OCI-LY7 (cell line): ENCODE results near the gene ABCA3. TPM values are rescaled to one million over a fixed set of nuclear protein-coding genes. Genes with fewer than 3 reads are reported as not detected.

Experiments
- BruUV-seq: library from RNA; stranded (reverse); fragments of 400-500 nt; replicated peaks from 2 replicates; lab custom pipeline; 2021; lab: Mats Ljungman, UMichigan
- CTCF ChIA-PET: fragments of 300-600 bp; sonication (Branson Sonifier 250); formaldehyde crosslinking; loops from one replicate; lab custom pipeline; 2022; ENCODE audit warnings: antibody characterized with exemption; ENCODE audit not compliant: unreplicated experiment; lab: Charles Lee
- POLR2A ChIA-PET: fragments of 300-600 bp; sonication (Branson Sonifier 250); formaldehyde crosslinking; loops from one replicate; lab custom pipeline; 2022; ENCODE audit warnings: antibody characterized with exemption; lab: Charles Lee
- DNase-seq: peaks from one replicate; pipeline ENCODE4 v3.0.0-alpha.2; 2015; ENCODE audit warnings: low spot score
- H2AFZ ChIP-seq: fragments of 200-600 bp; sonication (generic), shearing (Covaris generic); 2 replicates; pipeline ENCODE4 v1.6.1; 2014; ENCODE audit warnings: mild to moderate bottlenecking, antibody characterized with exemption, low read length, moderate library complexity
- H3K27ac ChIP-seq: fragments of 200-600 bp; sonication (generic); 2 replicates; pipeline ENCODE4 v1.5.1; 2014; ENCODE audit warnings: mixed run types, low read depth, mild to moderate bottlenecking, moderate library complexity, low read length, inconsistent platforms; ENCODE audit not compliant: poor library complexity, severe bottlenecking
- H3K36me3 ChIP-seq: fragments of 200-600 bp; sonication (generic); 2 replicates; pipeline ENCODE4 v1.6.1; 2014; ENCODE audit warnings: mild to moderate bottlenecking, antibody characterized with exemption, low read length, moderate library complexity, mixed read lengths; ENCODE audit not compliant: insufficient read depth
- H3K4me1 ChIP-seq: fragments of 200-600 bp; sonication (generic); 2 replicates; pipeline ENCODE4 v1.5.1; 2014; ENCODE audit warnings: mild to moderate bottlenecking, low read length; ENCODE audit not compliant: insufficient read depth, poor library complexity, severe bottlenecking
- H3K4me2 ChIP-seq: fragments of 200-600 bp; sonication (generic); 2 replicates; pipeline ENCODE4 v1.6.1; 2014; ENCODE audit warnings: mild to moderate bottlenecking, low read length
- H3K4me3 ChIP-seq: fragments of 200-600 bp; sonication (generic); 2 replicates; pipeline ENCODE4 v1.5.1; 2014; ENCODE audit warnings: mild to moderate bottlenecking, low read depth, low read length; ENCODE audit not compliant: poor library complexity, severe bottlenecking
- H3K79me2 ChIP-seq: fragments of 200-600 bp; sonication (generic); 2 replicates; pipeline ENCODE4 v1.6.1; 2016; ENCODE audit warnings: low read depth, mild to moderate bottlenecking, low read length, moderate library complexity, mixed read lengths; ENCODE audit not compliant: insufficient read depth
- H3K9me2 ChIP-seq: fragments of 200-600 bp; sonication (generic); 2 replicates; pipeline ENCODE4 v1.6.1; 2016; ENCODE audit warnings: mild to moderate bottlenecking, low read length, mixed read lengths; ENCODE audit not compliant: insufficient read depth
- H3K9me3 ChIP-seq: fragments of 200-600 bp; sonication (generic); 2 replicates; pipeline ENCODE4 v1.6.1; 2014; ENCODE audit warnings: mild to moderate bottlenecking, mixed run types, low read length, mixed read lengths
- H4K20me1 ChIP-seq: fragments of 200-600 bp; sonication (generic); 2 replicates; pipeline ENCODE4 v1.6.1; 2014; ENCODE audit warnings: mild to moderate bottlenecking, antibody characterized with exemption, low read length, moderate library complexity, mixed read lengths; ENCODE audit not compliant: insufficient read depth
- EZH2phosphoT487 ChIP-seq: fragments of 200-600 bp; sonication (generic); IDR thresholded peaks from 2 replicates; pipeline ENCODE4 v1.6.1; 2018; ENCODE audit warnings: low read depth, borderline replicate concordance, mild to moderate bottlenecking, mixed run types, antibody characterized with exemption, low read length, moderate library complexity, mixed read lengths
- intact Hi-C: fragments of 100-400 bp; cut with micrococcal nuclease; formaldehyde crosslinking; loops from one replicate; pipeline ENCODE4 v1.10.0; 2022; ENCODE audit not compliant: unreplicated experiment
- total RNA-seq, 2 experiments: library from RNA; depleted of rRNA in 1 of 2; stranded (reverse); fragments of >200 nt in 1 of 2; shearing (Covaris generic) in 1 of 2; gene quantifications; 2 replicates each; pipeline ENCODE4 v1.2.3, GENCODE V29; 2014 to 2022
- TF ChIP-seq, protein P1 (sequence below): fragments of 200-600 bp; sonication (generic); conservative IDR thresholded peaks from 2 replicates; pipeline ENCODE4 v1.5.1; 2014; ENCODE audit warnings: mild to moderate bottlenecking, antibody characterized with exemption, low read length, moderate library complexity, mixed read lengths

Gene ABCA3
- total RNA-seq, 2 experiments from 2014 or later = 0.23 TPM; not detected in 1

DNA sequence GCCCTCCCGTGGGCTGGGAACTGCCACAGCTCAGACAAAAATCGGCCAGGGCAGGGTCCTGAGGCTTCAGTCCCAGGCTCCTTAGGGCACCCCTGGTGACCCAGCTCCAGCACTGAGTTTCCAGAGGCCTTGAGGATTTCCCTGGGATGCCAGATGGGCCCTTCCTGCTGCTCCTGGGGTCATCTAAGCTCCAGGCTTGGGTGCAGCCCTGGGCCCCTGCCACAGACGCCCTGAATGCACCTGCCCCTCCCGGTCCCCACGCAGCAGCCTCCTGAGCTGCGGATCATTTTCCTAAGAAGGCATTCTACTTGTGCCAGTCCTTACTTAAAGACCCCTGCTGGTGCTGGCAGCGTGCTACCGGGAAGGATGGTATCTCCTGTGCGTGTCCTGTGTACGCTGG, 66.6 kb downstream of the ABCA3 start:
- DNase-seq = no peak
- Histone ChIP-seq H3K9me2 (no peaks in the 10 kb centered on the region), H3K36me3 (no peaks in the 10 kb centered on the region), H3K27ac (no peak overlapping the region), H4K20me1 (no peaks in the 10 kb centered on the region), H2AFZ (no peak overlapping the region), H3K4me2 (no peak overlapping the region), H3K4me3 (no peak overlapping the region), H3K9me3 (no peaks in the 10 kb centered on the region), H3K79me2 (peaks cover 5% of the 10 kb centered on the region; the same call in 1 of the 2 replicates), H3K4me1 (peaks cover 12% of the 10 kb centered on the region)
- CTCF ChIA-PET = no interaction called here
- BruUV-seq = no TSS peak
- intact Hi-C loops = no loop called here
- TF ChIP-seq, protein P1, sequence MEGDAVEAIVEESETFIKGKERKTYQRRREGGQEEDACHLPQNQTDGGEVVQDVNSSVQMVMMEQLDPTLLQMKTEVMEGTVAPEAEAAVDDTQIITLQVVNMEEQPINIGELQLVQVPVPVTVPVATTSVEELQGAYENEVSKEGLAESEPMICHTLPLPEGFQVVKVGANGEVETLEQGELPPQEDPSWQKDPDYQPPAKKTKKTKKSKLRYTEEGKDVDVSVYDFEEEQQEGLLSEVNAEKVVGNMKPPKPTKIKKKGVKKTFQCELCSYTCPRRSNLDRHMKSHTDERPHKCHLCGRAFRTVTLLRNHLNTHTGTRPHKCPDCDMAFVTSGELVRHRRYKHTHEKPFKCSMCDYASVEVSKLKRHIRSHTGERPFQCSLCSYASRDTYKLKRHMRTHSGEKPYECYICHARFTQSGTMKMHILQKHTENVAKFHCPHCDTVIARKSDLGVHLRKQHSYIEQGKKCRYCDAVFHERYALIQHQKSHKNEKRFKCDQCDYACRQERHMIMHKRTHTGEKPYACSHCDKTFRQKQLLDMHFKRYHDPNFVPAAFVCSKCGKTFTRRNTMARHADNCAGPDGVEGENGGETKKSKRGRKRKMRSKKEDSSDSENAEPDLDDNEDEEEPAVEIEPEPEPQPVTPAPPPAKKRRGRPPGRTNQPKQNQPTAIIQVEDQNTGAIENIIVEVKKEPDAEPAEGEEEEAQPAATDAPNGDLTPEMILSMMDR = no peak
- no peak for TF ChIP-seq EZH2phosphoT487
- POLR2A ChIA-PET = no interaction called here

DNA sequence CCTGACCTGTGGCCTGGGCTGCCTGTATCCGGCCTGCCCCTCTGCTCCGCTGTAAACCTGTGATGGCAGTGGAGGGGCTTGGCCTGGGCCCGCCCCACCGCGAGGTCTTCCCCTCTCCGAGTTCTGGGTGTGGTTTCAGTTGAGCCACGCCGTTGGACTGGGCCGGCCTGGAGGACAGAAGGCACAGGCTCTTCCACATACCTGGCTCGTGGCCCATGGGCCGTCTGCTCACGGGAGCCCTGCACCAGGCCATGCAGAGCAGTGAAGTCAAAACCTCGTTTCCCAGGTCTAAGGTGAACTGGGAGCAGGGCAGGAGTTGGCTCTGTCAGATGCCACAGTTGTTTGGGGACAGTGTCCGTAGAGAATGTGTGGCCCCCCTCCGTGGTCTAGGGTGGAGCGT, 67.0 kb downstream of the ABCA3 start:
- no peaks in the 10 kb centered on the region for H3K9me2 ChIP-seq
- ChIA-PET POLR2A (no interaction called here), CTCF (no interaction called here)
- no peak overlapping the region for H3K4me3 ChIP-seq
- TF ChIP-seq, protein P1 = no peak
- TF ChIP-seq EZH2phosphoT487 = no peak
- peaks cover 6% of the 10 kb centered on the region; the same call in 1 of the 2 replicates for H3K79me2 ChIP-seq
- no peaks in the 10 kb centered on the region for H3K36me3 ChIP-seq
- H3K9me3 ChIP-seq = no peaks in the 10 kb centered on the region
- no peak overlapping the region for H3K4me2 ChIP-seq
- peaks cover 12% of the 10 kb centered on the region for H3K4me1 ChIP-seq
- H2AFZ ChIP-seq = no peak overlapping the region
- H4K20me1 ChIP-seq = no peaks in the 10 kb centered on the region
- intact Hi-C loops = no loop called here
- H3K27ac ChIP-seq = no peak overlapping the region
- DNase-seq = no peak
- BruUV-seq = no TSS peak

DNA sequence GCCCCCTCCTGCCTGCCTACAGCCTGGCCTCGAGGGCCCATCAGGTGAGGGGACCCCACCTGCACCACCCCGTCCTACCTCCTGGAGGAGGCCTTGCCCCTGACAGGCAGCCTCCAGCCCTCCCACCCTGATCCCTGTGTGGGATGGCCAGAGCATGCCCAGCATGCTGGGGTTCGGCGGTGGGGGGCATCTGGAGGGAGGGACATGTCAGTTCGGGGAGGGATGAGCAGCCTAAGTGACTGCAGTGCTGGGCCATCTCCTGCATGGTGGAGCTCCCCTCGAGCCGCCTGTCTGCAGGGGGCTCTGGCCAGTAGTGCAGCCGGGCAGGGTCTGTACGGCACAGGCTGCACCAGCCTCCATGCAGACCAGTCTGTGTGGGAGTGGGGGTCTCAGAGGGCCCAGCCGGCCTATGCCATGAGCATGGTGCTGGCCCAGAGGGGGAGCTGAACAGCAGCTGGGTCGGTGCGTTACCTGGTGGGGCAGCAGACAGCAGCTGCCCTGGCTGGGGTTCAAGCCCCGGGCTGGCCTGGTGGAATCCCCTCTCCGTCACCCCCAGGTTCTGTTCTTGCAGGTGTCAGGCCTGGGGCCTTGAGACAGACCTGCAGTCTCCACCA, 68.6 kb downstream of the ABCA3 start:
- ChIA-PET CTCF (no interaction called here), POLR2A (no interaction called here)
- no peak overlapping the region for H3K4me2 ChIP-seq
- no TSS peak for BruUV-seq
- peaks cover 5% of the 10 kb centered on the region; the same call in 1 of the 2 replicates for H3K36me3 ChIP-seq
- no peaks in the 10 kb centered on the region for H4K20me1 ChIP-seq
- TF ChIP-seq, protein P1 = no peak
- TF ChIP-seq EZH2phosphoT487 = no peak
- H3K9me2 ChIP-seq = no peaks in the 10 kb centered on the region
- H3K27ac ChIP-seq = no peak overlapping the region
- DNase-seq = no peak
- H3K4me3 ChIP-seq = no peak overlapping the region
- H2AFZ ChIP-seq = no peak overlapping the region
- no peaks in the 10 kb centered on the region for H3K9me3 ChIP-seq
- intact Hi-C loops = no loop called here
- peaks cover 12% of the 10 kb centered on the region for H3K4me1 ChIP-seq
- peaks cover 16% of the 10 kb centered on the region for H3K79me2 ChIP-seq
